Anterior cingulate cortex (tissue), 58 donors: ENCODE measurements around the gene EFCAB7.
"Not testable (repeated sequence)": the region's sequence is repeated elsewhere in the genome, so short reads cannot be mapped to it uniquely, and the experiment has no call there.

Source experiments
- DNase-seq, 58 donors: peaks; one replicate each; lab custom pipeline; 2025; lab: John Stamatoyannopoulos, UW

The EFCAB7 gene

DNA sequence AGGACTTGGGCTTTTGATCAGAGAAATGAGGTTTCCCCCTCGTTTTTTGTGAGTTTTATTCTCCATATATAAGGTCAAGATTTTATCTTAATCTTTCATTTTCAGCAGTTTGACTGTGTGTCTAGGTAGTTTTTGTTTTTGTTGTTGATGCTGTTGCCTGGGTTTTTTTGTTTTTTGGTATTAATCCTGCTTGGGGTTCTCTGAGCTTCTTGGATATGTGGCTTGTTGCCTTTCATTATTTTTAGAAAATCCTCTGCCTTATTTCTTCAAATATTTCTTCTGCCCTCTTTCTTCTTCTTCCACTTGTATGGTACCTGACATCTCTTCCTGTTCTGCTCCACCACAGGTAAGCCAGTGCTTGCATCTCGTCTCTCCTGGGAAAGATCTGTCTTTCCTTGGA, 25.0 kb downstream of the EFCAB7 start:
- DNase-seq: no peak

DNA sequence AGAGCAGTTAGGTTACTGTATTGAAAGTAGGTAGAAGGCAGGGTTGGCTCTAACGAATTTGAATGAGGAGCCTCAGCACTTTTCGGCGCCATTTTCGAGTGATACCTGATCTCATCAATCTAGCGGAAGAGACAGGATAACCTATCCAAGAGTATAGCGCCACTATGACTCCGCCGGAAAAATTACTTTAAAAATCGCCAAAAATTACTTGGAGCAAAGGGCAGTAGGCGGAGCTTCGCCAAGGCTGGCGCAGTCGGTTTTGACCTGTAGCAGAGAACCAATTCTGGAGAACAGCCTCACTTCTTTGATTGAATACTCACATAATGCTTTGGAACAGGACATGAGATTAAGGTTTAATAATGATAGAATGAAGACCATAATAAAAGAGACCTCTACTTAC, 25.6 kb downstream of the EFCAB7 start:
- DNase-seq: no peak

DNA sequence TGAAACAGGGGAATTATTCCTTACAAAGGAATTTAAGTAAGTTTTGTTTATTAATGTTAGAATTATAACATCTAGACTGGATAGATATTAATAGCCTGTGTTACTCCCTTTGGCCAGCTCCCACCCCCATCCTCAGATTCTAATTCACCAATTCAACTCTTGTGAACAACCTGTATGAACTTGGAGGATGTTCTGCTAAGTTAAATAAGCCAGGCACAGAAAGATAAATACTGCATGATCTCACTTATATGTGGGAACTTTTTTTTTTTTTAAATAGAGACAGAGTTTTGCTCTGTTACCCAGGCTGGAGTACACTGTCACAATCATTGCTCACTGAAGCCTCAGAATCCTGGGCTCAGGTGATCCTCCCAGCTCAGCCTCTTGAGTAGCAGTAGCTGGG, 32.2 kb downstream of the EFCAB7 start:
- no peak for DNase-seq

DNA sequence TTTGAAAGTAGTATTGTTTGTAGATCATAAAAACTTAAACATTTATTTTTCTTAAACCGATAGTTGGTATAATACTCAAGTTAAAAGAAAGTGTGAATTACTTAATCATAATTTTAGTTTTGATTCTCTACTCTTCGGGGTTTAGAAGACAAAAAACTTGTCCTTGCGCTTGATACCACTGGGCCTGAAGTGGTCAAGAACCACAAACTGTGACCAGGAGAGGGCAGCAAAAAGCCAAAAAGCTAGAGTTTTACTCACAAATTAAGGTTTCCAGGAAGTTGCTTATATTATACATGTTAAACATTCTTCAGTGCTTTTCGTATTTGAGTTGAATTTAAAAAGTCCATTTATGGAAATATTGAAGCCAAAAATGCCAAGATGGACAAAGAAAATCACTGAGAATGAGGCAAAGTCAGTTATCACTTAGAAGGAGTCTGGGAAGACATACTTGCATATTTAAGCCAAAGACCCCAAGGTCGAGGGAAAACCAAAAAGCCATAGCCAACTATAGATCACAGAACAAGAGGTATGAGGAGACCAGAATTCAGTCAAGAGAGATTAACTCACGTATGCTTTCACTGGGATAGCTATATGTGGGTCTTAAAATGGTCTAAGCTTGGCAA, 34.2 kb downstream of the EFCAB7 start:
- DNase-seq: peak in 6 of 58 donors; percentile 2 to 21 (median 8)

DNA sequence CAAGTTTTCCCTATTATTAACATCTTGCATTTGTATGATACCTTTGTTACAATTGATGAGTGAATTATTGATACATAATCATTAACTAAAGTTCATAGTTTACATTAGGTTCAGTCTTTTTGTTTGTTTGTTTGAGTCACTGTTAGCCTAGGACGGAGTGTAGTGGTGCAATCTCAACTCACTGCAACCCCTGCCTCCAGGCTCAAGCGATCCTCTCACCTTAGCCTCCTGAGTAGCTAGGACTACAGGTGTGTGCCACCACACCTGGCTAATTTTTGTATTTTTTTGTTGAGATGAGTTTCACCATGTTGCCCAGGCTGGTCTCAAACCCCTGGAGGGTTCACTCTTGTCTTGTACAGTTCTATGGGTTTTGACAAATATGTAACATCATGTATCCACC, 36.0 kb downstream of the EFCAB7 start:
- no peak for DNase-seq

DNA sequence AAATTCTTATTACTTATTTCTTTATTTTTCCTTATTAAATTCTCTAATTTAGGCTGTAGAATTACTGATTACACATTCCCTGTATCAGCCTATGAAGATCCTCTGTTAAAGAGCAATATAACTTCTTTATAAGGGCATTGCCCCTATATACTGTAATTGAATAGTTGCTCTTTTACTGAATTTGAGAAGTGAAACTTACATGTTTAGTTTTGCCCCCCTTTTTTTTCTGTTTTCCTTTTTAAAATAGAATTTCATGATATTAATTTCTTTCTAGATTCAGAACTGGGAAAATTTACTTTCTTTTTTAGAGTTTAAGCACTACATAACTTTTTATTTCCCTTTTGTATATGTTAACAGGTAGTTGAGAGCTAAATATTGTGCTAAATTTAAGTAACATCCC, 40.4 kb downstream of the EFCAB7 start:
- no peak for DNase-seq

DNA sequence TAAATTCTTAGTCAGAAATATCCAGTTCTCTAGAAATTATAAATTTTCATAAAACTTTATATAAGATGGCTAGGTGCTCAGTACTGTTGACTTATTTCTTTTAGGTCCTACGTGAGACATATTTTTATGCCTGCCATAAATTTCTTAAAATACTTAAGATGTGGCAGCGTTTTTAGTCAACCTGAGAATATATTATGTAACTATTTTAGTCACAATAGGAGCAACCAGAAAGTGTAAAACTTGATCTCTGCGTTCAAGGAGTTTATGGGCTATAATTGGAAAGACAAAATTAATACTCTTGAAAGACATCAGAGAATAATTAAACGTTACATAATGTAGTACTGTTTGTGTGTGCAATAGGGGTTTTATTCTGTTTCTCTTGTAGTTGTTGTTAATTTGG, 45.7 kb downstream of the EFCAB7 start:
- no peak for DNase-seq

DNA sequence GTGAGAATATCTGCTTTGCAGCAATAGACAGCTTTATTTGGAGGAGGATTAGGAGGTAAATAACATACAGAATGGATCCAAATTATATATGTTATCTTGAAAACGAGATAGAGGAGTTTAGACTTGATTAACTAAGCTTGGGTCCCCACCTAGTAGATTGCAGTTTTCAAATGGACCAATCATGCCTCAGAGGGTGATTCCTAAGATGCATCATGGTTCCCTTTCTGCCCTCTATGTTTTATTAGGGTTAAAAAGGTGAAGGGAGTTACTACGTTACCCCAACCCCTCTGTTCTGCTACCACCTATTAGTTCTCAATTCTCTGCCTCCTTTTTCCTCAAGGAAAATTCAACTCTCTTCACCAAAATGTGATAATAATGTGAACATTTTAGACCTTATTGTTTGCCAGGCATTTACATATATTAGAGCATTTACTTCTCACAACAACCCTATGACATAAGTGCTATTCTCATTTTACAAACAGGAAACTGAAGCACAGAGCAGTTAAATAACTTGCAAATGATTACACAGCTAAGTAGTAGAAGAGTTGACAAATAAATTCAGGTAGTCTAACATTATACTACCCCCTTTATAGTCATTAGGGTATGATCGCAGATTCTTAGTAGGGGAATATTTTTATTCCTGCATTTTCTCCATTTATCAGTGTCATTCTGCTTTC, 46.5 kb downstream of the EFCAB7 start:
- no peak for DNase-seq

DNA sequence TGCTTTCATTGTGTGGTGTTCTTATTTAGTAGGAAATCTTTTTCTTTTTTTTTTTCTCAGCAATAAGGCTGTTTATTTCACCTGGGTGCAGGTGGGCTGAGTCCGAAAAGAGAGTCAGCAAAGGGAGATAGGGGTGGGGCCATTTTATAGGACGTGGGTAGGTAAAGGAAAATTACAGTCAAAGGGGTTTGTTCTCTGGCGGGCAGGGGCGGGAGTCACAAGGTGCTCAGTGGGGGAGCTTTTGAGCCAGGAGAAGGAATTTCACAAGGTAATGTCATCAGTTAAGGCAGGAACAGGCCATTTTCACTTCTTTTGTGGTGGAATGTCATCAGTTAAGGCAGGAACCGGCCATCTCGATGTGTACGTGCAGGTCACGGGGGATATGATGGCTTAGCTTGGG, 49.4 kb downstream of the EFCAB7 start:
- DNase-seq: not testable (repeated sequence)

DNA sequence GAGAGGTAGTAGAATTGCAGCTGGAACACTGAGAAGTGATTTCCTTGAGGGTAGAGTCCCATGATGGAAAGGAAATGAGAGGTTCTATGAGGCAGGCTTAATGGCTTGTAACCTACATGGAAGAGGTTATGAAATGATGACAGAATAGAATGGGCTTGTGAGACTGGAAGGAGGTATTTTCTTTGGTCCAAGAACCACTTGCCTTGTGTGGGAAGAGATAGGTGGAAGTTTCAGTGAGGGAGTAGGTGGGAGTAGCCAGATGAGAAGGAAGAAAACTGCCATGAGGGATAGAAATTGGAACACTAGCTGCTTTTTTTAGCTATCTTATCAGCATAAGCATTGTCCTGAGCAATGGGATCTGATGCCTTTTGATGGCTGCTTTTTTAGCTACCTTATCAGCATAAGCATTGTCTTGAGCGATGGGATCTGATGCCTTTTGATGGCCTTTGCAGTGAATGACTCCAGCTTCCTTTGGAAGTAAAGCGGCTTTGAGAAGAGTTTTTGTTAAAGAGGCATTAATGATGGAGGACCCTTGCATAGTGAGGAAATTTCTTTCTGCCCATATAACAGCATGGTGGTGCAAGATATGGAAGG, 51.0 kb downstream of the EFCAB7 start:
- not testable (repeated sequence) for DNase-seq

DNA sequence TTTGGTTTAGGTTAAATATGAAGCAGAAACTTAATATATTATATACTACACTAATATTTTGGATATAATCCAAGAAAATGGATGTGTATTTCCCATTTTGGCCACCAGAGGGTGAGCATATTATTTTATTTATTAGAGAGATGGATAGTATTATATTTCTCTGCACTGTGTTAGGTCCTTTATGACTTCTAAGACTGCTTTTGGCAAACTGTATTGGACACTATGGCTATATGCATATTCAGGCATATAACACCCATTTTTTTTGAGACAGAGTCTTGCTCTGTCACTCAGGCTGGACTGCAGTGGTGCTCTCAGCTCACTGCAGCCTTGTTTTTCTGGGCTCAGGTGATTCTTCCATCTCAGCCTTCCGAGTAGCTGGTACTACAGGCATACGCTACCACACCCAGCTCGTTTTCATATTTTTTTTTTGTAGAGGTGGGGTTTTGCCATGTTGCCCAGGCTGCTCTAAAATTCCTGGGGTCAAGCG, 52.1 kb downstream of the EFCAB7 start:
- no peak for DNase-seq

DNA sequence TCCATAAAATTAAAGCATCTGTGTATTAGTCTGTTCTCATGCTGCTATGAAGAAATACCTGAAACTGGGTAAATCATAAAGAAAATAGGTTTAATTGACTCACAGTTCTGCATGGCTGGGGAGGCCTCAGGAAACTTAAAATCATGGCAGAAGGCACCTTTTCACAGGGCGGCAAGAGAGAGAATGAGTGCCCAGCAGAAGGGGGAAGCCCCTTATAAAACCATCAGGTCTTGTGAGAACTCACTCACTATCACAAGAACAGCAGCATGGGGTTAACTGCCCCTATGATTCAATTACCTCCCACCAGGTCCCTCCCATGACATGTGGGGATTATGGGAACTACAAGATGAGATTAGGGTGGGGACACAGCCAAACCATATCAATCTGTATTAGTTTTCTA, 63.0 kb downstream of the EFCAB7 start:
- not testable (repeated sequence) for DNase-seq

DNA sequence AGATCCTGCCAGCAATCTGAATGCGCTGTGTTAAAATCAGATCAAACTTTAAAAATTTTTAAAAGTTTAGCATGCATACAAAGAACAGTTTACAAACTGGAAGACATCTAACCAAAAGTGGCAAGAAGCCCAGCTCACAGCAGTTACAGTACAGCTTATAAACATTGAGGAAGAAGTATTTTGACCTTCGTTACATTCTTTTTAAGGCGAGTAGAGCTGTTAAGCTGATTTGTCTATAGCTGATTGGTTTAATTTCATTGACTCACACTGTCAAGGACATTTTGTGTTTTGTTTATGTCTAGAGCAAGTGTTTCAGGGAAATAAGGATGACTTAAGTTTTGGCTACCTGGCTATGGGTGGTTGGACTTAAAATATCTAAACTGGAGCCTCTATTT, 66.8 kb downstream of the EFCAB7 start:
- DNase-seq: no peak

DNA sequence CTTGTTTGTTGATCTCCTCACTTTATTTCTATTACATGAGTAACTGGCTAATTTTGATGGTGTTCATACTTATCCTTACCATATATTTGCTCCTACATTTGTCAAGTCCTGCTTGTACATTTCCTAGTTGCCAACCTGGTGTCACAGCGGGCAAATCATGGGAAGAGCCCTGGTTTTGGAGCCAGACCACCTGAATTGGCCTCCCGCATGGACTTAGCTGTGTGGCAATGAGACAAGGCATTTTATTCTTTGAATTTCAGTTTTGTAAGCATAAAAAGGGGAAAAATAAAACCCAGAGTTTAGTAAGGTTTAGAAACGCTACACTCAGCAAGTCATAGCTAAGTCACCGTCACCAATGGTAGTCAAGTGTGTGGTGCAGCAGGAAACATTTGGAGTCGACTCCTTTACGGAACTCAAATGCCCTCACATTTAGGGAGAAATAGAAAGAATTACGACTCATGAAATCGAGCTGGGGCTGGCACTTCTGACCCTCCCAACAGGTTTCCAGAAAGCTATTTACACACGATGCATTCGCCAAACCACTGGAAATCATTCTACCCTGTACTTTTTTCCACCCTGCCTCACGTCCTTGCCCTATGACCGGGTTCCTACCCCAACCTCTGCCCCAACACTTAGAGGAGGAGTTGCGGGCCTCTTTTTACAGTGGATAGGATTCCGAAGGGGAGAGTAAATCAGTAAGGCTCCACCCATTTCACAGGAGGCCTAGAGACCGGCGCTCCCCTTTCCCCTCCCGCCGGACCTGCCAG, 69.4 kb downstream of the EFCAB7 start:
- DNase-seq: no peak

DNA sequence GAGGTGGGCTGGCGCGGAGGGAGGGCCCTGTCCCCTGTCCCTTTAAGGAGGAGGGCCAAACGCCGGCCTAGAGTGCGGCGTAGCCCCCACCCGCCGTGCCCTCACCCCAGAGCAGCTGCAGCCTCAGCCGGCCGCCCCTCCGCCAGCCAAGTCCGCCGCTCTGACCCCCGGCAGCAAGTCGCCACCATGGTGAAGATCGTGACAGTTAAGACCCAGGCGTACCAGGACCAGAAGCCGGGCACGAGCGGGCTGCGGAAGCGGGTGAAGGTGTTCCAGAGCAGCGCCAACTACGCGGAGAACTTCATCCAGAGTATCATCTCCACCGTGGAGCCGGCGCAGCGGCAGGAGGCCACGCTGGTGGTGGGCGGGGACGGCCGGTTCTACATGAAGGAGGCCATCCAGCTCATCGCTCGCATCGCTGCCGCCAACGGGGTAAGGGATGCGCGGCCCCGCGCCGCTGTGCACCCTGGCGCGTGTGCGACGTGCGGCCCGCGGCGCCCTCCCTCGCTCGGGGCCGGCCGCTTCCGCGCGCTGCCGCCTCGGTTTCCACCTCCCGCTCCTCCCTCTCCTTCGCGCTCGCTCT, 70.1 kb downstream of the EFCAB7 start, which contains the start of gene PGM1:
Gene PGM1 (plus strand): TSS at position 109 of the 583 bp plus-strand sequence. CDS start 78 bp downstream, at position 187.
- peak in 57 of 58 donors; percentile 13 to 89 (median 66) for DNase-seq

DNA sequence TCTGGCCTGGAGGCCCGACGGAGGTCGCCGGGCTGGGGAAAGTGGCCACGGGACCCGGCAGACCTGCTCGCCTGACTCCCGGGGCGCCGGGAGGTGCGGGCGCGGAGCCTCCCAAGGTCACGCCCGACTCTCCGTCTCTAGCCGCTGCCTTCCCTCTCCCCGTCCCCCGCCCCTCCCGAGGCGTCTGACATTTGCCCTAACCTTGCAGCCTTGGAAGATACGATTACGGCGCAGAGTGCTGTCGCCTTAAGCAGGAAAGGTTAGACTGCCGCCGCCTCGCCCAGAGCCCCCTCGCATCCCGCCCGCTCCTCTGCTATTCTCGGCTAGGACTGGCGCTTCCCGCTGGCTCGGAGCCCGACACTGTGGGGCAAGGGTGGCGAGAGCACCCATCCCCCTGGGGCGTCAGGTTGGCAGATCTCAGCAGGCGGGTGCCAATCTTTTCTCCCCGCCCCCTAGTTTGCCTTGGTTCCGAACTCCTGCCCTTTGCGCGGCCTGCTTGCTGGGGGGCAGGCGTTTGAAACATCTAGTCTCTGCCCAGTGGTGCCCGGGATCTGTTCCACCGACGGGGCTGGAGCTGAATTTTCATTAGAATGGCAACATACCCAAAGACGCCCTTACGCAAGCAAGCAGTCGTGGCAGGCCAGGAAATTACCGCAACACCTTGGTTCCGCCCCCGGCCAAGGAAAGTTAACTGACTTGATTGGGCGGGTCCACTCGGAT, 70.7 kb downstream of the EFCAB7 start:
- peak in 50 of 58 donors; percentile 13 to 80 (median 58) for DNase-seq

DNA sequence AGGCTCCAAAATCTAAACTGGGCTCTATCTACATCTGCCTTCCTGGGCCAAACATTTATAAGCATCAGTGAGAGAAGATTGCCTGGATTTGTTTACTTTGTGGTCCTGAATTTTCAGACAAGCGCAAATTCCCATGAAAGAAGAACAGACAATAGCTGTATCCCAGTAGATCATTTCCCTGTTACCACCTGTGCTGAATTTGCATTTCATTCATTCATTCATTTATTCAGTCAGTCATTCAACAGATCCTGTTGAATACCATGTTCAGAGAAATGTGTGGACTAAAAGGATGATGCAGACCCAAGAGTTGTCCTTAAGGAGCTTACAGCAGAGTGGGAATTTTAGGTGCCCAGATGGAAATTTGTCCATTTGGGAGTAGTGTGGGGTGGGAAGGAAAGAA, 72.1 kb downstream of the EFCAB7 start:
- no peak for DNase-seq

DNA sequence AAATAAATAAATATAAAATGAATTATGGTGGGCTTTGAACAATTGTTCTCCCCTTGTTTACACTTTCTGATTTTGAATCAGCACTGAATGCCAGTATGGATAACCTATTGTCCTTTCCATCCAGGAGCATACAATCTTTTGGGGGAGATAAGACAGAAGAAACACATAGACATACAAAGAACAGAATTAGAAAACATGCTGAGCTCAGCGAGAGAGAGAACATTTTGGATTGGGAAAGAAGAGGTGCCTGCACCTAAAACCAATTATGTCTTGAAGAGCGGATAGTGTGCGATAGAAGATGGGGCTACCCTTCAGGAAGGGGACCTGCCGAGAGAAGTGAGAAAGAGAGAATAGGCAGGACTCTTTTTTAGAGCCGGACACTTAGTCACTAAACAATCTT, 76.5 kb downstream of the EFCAB7 start:
- DNase-seq: no peak

DNA sequence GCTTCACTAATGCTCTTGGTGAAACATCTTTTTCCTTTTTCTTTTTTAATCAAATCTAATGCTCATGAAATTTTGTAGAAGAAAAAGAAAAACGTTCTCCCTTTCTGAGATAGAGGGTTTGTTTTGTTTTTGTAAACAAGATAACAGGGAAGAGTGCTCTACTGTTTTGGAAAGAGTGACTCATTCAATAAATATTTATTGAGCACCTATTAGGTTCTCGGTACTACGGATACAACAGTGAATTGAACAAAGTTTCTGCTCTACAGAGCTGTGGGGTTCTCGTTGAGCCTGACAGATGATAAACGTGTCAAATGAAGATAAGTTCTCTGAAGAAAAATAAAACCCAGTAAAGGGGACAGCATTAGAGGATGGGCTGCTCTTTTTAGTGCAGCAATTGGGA, 76.9 kb downstream of the EFCAB7 start:
- DNase-seq: no peak

DNA sequence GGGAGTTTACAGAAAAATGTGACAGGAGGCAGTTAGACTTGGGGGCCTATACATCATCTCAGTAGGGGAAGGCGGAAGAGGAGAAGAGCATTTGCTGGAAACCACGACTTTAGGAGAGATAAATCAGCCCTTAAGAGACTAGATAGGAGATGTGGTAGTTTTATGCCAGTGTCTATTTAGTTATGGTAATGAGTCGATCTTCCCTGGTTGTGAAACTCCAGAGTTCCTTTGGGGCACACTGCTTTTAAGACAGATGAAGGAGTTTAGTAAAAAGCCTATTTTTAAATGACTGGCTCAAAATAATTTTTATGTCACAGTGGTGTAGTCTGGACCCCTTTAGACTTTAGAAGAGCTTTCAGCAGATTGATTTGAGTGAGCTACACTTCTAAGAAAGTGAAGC, 77.7 kb downstream of the EFCAB7 start:
- DNase-seq: no peak
